A549 (cell line): ENCODE measurements around the gene ACTR3. TPM values are rescaled to one million over a fixed set of nuclear protein-coding genes. Genes with fewer than 3 reads are reported as not detected.

Experiments
- ATAC-seq, 2 experiments: fragments of 200-7000 bp in 1 of 2; fragments of >200 bp in 1 of 2; cut with Nextera tagmentation in 1 of 2; cut with Tn5 transposase in 1 of 2; 3 replicates each; pipeline versions ENCODE4 v1.8.0 to v1.9.1; 2018 to 2020; ENCODE audit warnings: mild to moderate bottlenecking in 1 of 2, moderate library complexity in 1 of 2
- CTCF ChIA-PET: fragments of 300-600 bp; sonication (Branson Sonifier 250); formaldehyde crosslinking; extraction: SDS; loops from one replicate; lab custom pipeline; 2021; ENCODE audit warnings: antibody characterized with exemption, inconsistent platforms; lab: Yijun Ruan, JAX
- POLR2A ChIA-PET: fragments of 350-600 bp; formaldehyde crosslinking; extraction: SDS; loops from one replicate; lab custom pipeline; 2021; ENCODE audit warnings: antibody characterized with exemption, inconsistent platforms; lab: Yijun Ruan, JAX
- DNase-seq, 2 experiments: peaks; one replicate each; pipeline versions ENCODE4 v3.0.0 to v3.0.0-alpha.2; 2011 to 2016; ENCODE audit warnings: low read depth in 1 of 2, low spot score in 1 of 2
- FAIRE-seq: peaks from 2 replicates; lab custom pipeline; 2011; peaks lifted over from hg19 to GRCh38; lab: Jason Lieb, UNC
- H3K27ac ChIP-seq, 2 experiments: fragments of >200 bp; sonication (Bioruptor Twin); formaldehyde crosslinking; 3 replicates each; pipeline ENCODE4 v1.5.1; 2016 to 2017
- H3K4me1 ChIP-seq: fragments of >200 bp; sonication (Bioruptor Twin); formaldehyde crosslinking; 3 replicates; pipeline ENCODE4 v1.6.1; 2016
- H3K4me2 ChIP-seq: fragments of >200 bp; sonication (Bioruptor Twin); formaldehyde crosslinking; 3 replicates; pipeline ENCODE4 v1.6.1; 2016
- H3K4me3 ChIP-seq: fragments of >200 bp; sonication (Bioruptor Twin); formaldehyde crosslinking; 3 replicates; pipeline ENCODE4 v1.5.1; 2016
- H3K9me3 ChIP-seq: fragments of >200 bp; sonication (Bioruptor Twin); formaldehyde crosslinking; 3 replicates; pipeline ENCODE4 v1.6.1; 2016
- CBX2 ChIP-seq: fragments of 200-600 bp; sonication (generic); IDR thresholded peaks from 2 replicates; pipeline ENCODE4 v1.6.1; 2016; ENCODE audit warnings: low read depth, mild to moderate bottlenecking, borderline replicate concordance
- CBX8 ChIP-seq: fragments of 200-600 bp; sonication (generic); IDR thresholded peaks from 2 replicates; pipeline ENCODE4 v1.6.1; 2016
- CHD2 ChIP-seq: fragments of 150-350 bp; IDR thresholded peaks from 2 replicates; pipeline ENCODE4 v1.6.1; 2014; ENCODE audit warnings: low read length; ENCODE audit not compliant: partially characterized antibody
- CTCF ChIP-seq: fragments of >200 bp; sonication (Bioruptor Twin); formaldehyde crosslinking; IDR thresholded peaks from 3 replicates; pipeline ENCODE4 v1.5.1; 2016
- E2F6 ChIP-seq: IDR thresholded peaks from 2 replicates; pipeline ENCODE4 v1.6.1; 2012; ENCODE audit warnings: low read depth, borderline replicate concordance
- EHMT2 ChIP-seq: fragments of 200-600 bp; sonication (generic); IDR thresholded peaks from 2 replicates; pipeline ENCODE4 v1.6.1; 2016; ENCODE audit warnings: antibody characterized with exemption, low read depth, mild to moderate bottlenecking, moderate library complexity
- ELK1 ChIP-seq: fragments of 150-350 bp; IDR thresholded peaks from 2 replicates; pipeline ENCODE4 v1.6.1; 2014; ENCODE audit warnings: low read depth, mild to moderate bottlenecking, low read length
- HDAC2 ChIP-seq: fragments of 200-600 bp; sonication (generic); IDR thresholded peaks from 2 replicates; pipeline ENCODE4 v1.6.1; 2016
- HEYL ChIP-seq: fragments of 250-450 bp; sonication (Bioruptor Pico); IDR thresholded peaks from 2 replicates; pipeline ENCODE4 v1.8.0; 2021; ENCODE audit warnings: mild to moderate bottlenecking, moderate library complexity
- HMGXB4 ChIP-seq: fragments of 250-450 bp; sonication (Bioruptor Pico); IDR thresholded peaks from 2 replicates; pipeline ENCODE4 v1.5.0; 2021; ENCODE audit warnings: mild to moderate bottlenecking, moderate library complexity, borderline replicate concordance
- HOXA7 ChIP-seq: fragments of 250-450 bp; sonication (Bioruptor Pico); IDR thresholded peaks from 2 replicates; pipeline ENCODE4 v1.5.0; 2020; ENCODE audit warnings: mild to moderate bottlenecking, moderate library complexity
- MAFK ChIP-seq: fragments of 450-650 bp; IDR thresholded peaks from 2 replicates; pipeline ENCODE4 v1.6.1; 2014; ENCODE audit not compliant: partially characterized antibody
- MAZ ChIP-seq: fragments of 150-350 bp; IDR thresholded peaks from 2 replicates; pipeline ENCODE4 v1.6.1; 2014; ENCODE audit warnings: antibody characterized with exemption, low read depth, low read length, borderline replicate concordance
- NPAS2 ChIP-seq: fragments of 250-450 bp; sonication (Bioruptor Pico); IDR thresholded peaks from 2 replicates; pipeline ENCODE4 v1.8.0; 2022; ENCODE audit warnings: mild to moderate bottlenecking, moderate library complexity, borderline replicate concordance
- RAD21 ChIP-seq, 2 experiments: fragments of >200 bp in 1 of 2; sonication (Bioruptor Twin) in 1 of 2; formaldehyde crosslinking in 1 of 2; IDR thresholded peaks in 1 of 2; conservative IDR thresholded peaks in 1 of 2; 2 replicates in 1 of 2; 3 replicates in 1 of 2; pipeline ENCODE4 v1.6.1; 2012 to 2018; ENCODE audit warnings: inconsistent platforms in 1 of 2
- RNF2 ChIP-seq: fragments of 200-600 bp; sonication (generic); IDR thresholded peaks from 2 replicates; pipeline ENCODE4 v1.6.1; 2016; ENCODE audit warnings: low read depth, mild to moderate bottlenecking, antibody characterized with exemption, moderate library complexity, borderline replicate concordance
- SMC3 ChIP-seq: fragments of >200 bp; sonication (Bioruptor Twin); formaldehyde crosslinking; IDR thresholded peaks from 3 replicates; pipeline ENCODE4 v1.6.1; 2018; ENCODE audit warnings: inconsistent platforms
- TFCP2L1 ChIP-seq: fragments of 250-450 bp; sonication (Bioruptor Pico); IDR thresholded peaks from 2 replicates; pipeline ENCODE4 v1.5.0; 2021; ENCODE audit warnings: mild to moderate bottlenecking
- USF2 ChIP-seq: fragments of 450-650 bp; IDR thresholded peaks from 2 replicates; pipeline ENCODE4 v1.6.1; 2014; ENCODE audit warnings: antibody characterized with exemption
- ZC3H11A ChIP-seq: fragments of 450-650 bp; IDR thresholded peaks from 2 replicates; pipeline ENCODE4 v1.6.1; 2014; ENCODE audit warnings: antibody characterized with exemption, mild to moderate bottlenecking
- ZNF302 ChIP-seq: fragments of 250-450 bp; sonication (Bioruptor Pico); IDR thresholded peaks from 2 replicates; pipeline ENCODE4 v1.9.0; 2021; ENCODE audit warnings: inconsistent platforms, mild to moderate bottlenecking, moderate library complexity
- ZSCAN20 ChIP-seq: fragments of 250-450 bp; sonication (Bioruptor Pico); IDR thresholded peaks from 2 replicates; pipeline ENCODE4 v1.8.0; 2022; ENCODE audit warnings: mild to moderate bottlenecking, moderate library complexity
- WGBS: methylation state at CpG from one replicate; pipeline ENCODE4 v1.1.6; 2017; ENCODE audit errors: missing lambda C conversion rate; 5-methylcytosine and 5-hydroxymethylcytosine counted together
- polyA plus RNA-seq, 4 experiments: library from polyadenylated mRNA; depleted of rRNA in 3 of 4; stranded (reverse); fragments of >200 nt; fragmentation: RNase III in 1 of 4; extraction: RNeasy Plus Mini Kit Qiagen cat#74134 plus additional on column Dnase treatment in 1 of 4; gene quantifications; 2 replicates in 3 of 4; 3 replicates in 1 of 4; pipeline ENCODE4 v1.2.3, GENCODE V29; 2011 to 2017

Gene ACTR3
- polyA plus RNA-seq, 2 of the 4 experiments (the other 2 are of a cell fraction) = 359 to 412 TPM

- CTCF ChIA-PET = interaction anchor here (0.6 to 1.7 kb wide), 11 partner anchors 10 to 107 kb away, joined by 3 to 5 read pairs (median 3); no protein-coding TSS in a partner anchor
- Histone ChIP-seq H3K4me2 (no peak overlapping the region), H3K4me3 (no peak overlapping the region), H3K27ac (no peak overlapping the region), H3K9me3 (peaks cover 13% of the 10 kb centered on the region; the same call in 2 of the 3 replicates), H3K4me1 (no peaks in the 10 kb centered on the region)
- FAIRE-seq (no peak), DNase-seq (peak in 1 of 2 experiments; percentile 46), ATAC-seq (peak in 1 of 2 experiments; percentile 60; a peak in 3 of 6 replicates)
- TF ChIP-seq CTCF (peak; percentile 32), TFCP2L1 (CRISPR knock-in tag) (no peak), CBX8 (no peak), RAD21 (conservative IDR thresholded peaks at IDR 0.05 in 1 of 2, IDR thresholded peaks at IDR 0.05 in 1 of 2) (peak; percentile 17 to 18; a peak in 1 of 5 replicates), CBX2 (no peak), MAFK (no peak)
- 96% methylated on average over 47 of the region's 93 CpGs for WGBS
- POLR2A ChIA-PET = no interaction called here
These were observed 89.6 kb downstream of the ACTR3 start for GRCh38 chr2:113979191-113980128.

- Histone ChIP-seq H3K27ac (no peak overlapping the region), H3K4me2 (no peak overlapping the region), H3K4me3 (no peak overlapping the region), H3K4me1 (no peaks in the 10 kb centered on the region), H3K9me3 (peaks cover 13% of the 10 kb centered on the region; the same call in 2 of the 3 replicates)
- WGBS = 62% methylated on average over 4 of the region's 4 CpGs
- no peak for FAIRE-seq
- POLR2A ChIA-PET = no interaction called here
- TF ChIP-seq CHD2 (no peak), ZC3H11A (no peak), USF2 (no peak), SMC3 (no peak), ZSCAN20 (CRISPR knock-in tag) (no peak), RNF2 (no peak), HDAC2 (no peak), TFCP2L1 (CRISPR knock-in tag) (no peak), EHMT2 (no peak), E2F6 (no peak), MAZ (no peak), HOXA7 (CRISPR knock-in tag) (no peak), NPAS2 (CRISPR knock-in tag) (no peak), ZNF302 (CRISPR knock-in tag) (no peak), HEYL (CRISPR knock-in tag) (no peak), ELK1 (no peak), HMGXB4 (CRISPR knock-in tag) (no peak)
- CTCF ChIA-PET = interaction anchor here (0.9 to 1.6 kb wide), 4 partner anchors 8 to 21 kb away, joined by 3 to 4 read pairs (median 3); no protein-coding TSS in a partner anchor
- DNase-seq = no peak
- ATAC-seq = no peak
These were observed 91.1 kb downstream of the ACTR3 start for GRCh38 chr2:113980946-113981345.
